GM19395 (cell line): ENCODE data around the gene RTN4RL2.

ENCODE experiments used
- ATAC-seq: cut with Tn5 transposase; IDR thresholded peaks from one replicate; pipeline ENCODE4 v1.9.1; 2021; ENCODE audit warnings: mild to moderate bottlenecking, moderate library complexity; ENCODE audit not compliant: unreplicated experiment

Gene RTN4RL2

DNA sequence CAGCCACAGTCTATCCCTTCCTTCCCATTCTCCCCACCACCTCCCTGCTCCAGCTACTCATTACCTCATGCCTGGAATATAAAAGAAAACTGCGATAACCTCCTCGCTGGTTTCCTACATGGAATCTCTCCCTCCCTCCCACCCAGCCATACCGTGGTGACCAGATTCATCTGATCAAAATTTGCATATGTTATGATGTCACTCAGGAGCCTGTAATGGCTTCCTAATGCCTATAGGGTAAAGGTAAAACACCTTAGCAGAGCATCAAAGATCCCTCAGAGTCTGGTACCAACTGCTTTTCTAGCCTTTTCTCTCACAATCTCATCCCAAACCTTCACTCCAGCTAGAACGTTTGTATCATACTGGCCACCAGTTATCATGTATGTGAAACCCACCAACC lies 19.6 kb downstream of the RTN4RL2 start:
- ATAC-seq, result no peak

DNA sequence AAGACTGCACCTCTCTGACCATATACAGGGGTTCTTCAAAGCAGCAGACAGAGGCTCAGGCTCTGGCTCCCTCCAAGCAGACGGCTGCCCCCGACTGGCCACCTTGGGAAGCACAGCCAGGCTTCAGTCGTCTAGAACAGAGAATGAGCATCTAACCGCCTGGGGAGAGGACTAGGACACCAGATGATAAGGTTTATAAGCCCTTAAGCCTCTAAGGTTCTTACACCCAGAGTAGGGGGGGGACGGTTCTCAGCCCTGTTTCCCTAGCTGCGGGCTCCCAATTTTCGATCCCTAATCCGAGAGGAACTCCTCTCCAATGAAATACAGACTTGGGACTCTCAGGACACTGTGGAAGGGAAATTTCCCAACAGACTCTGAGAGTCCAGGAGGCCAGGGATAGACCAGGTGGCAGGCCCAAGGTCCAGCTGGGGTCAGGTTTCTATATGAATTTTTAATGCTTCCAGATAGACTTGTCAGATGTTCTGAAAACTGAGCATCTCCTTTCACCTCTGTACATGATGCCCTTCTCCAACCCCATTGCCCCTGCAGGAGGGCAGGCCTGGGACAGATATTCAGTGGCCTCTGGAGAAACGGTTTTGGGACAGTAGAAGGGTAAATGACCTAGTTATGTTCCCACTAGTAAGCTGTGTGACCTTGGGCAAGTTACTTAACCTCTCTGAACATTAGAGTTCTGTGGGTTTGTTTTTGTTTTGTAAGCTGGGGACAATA lies 20.2 kb downstream of the RTN4RL2 start:
- peak; percentile 37 for ATAC-seq

DNA sequence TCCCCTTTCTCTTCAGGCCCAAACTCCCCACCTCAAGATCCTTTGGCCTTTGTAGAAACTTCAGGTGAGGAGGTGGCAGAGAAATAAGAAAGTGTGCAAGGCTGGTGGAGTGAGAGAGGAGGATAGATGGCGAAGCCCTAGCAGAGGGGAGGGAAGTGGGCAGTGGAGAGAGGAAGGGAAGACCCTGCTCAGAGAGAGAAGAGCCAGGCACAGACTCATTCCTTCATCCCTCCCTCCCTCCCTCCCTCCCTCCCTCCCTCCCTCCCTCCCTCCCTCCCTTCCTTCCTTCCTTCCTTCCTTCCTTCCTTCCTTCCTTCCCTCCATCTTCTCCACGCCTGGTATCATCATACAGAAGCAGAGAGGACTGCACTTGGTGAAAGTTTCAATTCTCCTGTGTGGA lies 21.0 kb downstream of the RTN4RL2 start:
- ATAC-seq, result no peak

DNA sequence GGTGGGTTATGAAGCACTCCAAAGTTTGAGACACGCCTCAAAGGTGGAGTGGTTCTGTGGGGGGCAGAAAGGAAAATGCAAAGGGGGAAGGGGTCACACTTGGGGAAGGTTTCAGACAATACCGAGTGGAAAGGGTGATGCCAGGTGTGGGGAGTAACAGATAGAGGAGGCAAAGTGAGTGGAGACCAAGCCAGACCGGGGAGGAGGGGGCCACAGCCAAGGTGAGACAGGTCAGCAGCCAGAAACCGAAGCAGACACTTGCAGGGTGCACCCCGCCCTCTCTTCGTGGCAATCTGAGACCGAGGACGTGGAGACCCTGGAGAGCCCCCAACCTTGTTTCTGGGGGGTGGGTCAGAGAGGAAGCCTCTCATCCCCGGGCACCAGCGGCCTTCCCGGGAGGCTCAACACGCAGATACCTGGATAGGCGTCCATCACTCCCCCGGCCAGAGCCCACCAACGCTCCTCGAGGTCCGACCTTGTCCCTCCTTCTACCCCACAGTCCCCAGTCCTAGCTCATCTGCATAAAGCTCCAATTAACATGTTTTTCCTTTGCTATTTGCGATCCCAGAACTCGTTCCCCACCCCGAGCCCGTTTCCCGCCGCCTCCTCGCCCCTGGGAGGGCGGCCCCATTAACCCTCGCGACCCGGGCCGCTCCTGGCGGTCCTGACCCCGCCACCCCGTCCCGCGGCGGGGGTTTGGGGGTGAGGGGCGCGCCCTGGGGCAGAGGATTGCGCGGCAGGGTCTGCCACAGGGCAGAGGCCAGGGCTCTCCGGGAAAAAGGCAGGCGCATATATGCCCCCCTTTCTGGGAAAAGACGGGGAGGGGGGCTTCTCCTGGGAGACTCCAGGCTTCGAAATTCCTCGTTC lies 21.8 kb downstream of the RTN4RL2 start:
- ATAC-seq, result no peak

DNA sequence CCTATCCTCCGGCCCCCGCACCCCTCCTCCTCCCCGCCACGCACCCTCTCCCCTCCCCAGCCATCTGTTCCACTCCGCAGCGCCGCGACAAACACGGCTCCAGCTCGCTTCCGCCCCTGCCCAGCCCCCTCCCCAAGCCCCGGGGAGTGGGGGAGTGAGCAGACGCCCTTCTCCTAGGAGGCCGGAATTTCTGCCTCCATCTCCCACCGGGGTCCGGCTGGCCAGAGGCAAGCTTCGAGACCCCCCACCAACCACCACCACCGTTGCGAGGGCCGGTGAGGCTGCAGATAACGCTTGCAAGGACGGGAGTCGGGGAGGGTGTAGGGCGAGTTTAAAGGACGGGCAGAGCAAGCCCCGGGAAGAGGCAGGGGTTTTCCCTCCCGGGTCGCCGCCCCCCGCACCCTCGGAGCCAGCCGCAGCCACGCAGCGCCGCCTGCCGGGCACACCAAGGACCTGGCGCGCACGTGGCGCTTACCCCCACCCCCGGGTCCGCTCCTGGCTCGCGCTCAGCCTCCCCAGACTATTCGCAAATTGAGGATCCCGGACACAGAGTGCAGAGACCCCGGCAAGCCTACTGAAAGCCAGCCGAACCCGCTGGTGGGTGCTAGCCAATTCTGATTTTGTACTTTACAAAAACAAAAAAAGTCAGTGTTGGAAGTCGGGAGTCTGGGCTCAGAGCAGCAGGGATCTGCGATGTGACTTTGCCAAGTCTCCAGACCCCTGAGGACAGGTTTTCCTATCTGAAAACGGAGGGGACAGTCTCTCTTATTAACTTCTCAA lies 22.6 kb downstream of the RTN4RL2 start:
- no peak for ATAC-seq

DNA sequence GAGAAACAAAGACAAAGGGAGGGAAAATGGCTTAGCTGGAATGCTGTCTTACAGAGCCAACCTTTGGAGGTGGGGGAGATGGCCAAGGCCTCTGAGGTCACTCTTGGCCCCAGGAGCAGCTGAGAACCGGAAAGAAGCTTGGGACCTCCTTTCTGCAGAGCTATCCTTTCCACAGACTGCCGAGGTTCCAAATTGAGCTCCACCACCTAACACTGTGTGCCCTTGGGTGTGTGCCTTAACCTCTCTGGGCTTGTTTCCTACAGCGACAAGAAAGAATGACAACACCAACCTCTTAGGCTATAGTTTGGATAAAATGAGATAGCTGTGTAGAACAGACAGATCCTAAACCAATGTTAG lies 23.2 kb downstream of the RTN4RL2 start:
- no peak for ATAC-seq

DNA sequence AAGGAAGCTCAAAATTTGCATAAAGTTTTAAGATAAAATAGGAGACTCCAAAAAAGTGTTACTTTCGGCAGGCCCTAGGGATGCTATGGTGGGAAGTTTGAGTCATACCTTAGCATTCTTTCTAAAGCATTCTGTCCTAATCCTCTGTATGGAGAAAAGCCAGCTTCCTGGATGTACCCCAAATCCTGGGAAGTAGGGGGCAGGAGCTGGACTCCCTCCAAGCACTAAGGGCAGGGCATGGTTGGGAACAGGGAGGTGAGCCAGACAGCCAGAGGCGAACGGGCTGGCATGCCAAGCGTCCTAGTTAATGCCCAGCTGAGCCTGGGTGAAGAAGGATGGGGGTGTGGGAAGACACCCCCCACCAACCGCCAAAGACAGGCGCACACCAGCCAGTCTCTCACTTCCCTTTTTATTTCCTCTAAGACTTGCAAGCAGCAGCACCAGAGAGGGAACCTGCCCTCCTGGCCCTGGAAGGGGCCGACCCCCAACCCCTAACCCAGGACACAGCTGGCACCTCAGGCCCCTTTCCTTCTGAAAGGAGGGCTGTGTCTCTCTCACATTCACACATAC lies 23.9 kb downstream of the RTN4RL2 start:
- peak; percentile 64 for ATAC-seq

DNA sequence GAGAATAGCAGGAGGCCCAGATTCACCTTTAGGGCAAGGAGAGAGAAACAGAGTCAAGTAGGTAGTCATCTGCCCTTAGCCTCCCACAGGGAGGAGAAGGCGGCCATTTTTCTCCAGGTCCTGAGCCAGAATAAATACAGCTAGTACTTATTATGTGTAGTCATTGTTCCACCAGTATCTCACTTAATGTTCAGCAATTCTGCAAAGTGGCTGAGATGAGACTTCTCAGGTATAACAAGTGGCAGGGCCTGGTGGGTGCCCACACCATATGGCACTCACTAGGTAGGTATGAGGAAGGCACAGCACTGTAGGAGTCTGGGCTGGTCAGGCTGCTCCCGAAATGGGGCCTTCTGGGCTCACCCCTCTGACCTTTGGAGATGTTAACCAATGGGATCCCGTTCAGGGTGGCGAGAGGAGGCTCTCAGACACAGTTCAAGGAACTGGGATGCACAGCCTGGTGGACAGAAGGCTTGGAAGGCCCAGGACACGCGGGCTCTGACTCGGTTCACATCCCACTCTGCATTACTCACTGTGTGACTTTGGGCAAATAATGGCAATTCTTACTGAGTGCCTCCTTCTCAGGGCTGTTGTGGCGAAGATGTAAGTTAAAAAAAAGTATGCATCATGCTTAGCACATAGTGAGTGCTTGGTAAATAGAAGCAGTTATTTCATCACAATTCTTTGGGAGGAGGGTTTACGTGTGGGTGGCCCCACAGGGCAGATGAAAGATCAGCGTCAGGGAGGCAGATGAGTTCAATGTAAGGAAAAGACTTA lies 25.1 kb downstream of the RTN4RL2 start:
- no peak for ATAC-seq

DNA sequence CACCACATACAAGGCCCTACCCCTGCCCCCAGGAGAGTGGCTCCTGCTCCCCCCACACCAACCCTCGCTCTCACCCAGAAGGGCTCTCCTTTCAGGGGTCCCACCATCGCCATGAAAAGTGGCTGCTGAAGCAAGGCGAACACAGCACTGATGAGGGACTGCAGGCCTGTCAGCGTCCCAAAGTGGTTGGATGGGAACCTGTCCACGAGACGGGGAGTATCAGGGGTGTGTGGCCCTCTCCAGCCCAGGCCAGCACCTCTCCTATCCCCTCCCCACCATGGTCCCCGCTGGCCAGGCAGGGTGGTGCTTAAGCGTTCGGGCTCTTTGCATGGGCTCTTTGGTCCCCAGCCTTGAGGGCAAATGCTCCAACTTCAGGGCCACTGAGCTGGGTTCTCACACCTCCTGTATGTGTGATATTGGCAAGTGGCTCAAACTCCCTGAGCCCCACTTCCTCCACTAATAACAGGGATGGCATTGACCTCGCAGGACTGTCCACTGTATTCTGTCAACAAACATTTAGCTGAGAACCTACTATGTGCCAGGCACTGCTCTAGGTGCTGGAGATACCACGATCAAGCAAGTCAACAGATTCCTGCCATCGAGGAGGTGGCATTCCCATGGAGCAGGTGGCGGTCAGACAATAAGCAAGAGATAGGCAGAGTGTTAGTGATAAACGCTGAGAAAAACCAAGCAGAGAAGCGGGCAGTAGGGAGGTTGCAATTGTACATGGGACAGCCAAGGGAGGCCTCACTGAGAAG lies 26.9 kb downstream of the RTN4RL2 start:
- ATAC-seq, result no peak

DNA sequence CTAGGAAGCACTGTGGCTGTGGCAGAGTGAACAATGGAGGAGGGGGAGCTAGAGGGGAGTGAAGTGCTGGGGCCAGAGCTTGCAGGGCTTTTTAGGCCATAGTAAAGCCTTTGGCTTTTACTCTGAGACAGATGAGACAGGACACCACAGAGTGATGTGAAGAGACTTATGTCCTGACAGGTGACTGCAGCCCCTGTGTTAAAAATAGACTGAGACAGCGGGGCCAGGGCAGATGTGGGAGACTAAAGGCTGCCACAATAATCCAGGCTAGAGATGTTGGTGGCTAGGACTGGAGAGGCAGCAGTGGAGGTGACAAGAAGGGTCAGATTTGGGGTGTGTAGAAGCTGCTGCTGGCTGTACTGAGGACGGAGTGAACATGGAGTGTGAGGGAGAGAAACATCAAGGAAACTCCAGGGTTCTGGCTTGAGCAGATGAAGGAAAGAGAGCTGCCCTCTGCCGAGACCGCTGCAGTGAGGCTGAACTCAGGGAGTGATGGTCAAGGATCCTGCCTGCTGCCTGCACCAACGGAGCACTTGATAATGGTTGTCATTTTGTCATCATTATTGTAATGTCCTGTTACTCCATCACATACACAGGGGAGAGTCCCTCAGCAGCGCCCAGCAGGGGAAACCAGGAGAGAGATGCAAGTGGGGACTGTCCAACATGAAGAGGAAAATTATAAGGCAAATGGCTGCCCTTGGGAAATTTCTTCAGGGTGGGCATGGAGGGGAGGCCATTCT lies 27.8 kb downstream of the RTN4RL2 start:
- ATAC-seq, result no peak

DNA sequence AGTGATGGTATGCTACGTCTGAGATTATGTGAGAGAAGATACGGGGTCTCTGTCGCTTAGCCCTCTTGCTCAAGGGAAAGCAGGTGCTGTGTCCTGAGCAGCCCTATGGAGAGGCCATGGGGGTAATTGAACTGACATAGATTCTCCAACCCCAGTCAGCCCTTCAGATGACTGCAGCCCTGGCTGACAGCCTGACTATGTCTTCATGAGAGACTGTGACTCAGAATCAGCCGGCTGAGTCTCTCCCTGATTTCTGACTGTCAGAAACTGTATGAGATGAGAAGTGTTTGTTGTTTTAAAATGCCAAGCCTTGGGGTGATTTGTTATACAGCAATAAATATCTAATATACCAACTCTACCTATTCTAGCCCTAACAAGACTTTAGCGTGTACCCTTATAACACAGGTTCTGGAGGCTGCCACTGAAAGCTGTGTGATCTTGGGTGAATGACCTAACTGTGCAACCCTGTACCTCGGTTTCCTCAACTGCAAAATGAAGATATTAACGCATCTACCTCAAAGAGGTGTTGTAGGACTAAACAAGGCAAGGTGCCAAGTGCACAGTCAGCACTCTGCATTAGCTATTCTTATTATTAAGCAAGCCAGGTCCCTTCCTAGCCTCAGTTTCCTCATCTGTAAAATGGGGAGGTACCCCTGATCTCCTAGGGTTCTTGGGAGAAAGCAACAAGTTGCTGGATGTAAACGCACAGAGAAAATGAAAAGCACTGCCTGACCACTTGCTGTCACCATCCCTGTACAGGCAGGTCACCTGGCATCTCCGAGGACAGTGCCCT lies 30.3 kb downstream of the RTN4RL2 start:
- ATAC-seq, result no peak

DNA sequence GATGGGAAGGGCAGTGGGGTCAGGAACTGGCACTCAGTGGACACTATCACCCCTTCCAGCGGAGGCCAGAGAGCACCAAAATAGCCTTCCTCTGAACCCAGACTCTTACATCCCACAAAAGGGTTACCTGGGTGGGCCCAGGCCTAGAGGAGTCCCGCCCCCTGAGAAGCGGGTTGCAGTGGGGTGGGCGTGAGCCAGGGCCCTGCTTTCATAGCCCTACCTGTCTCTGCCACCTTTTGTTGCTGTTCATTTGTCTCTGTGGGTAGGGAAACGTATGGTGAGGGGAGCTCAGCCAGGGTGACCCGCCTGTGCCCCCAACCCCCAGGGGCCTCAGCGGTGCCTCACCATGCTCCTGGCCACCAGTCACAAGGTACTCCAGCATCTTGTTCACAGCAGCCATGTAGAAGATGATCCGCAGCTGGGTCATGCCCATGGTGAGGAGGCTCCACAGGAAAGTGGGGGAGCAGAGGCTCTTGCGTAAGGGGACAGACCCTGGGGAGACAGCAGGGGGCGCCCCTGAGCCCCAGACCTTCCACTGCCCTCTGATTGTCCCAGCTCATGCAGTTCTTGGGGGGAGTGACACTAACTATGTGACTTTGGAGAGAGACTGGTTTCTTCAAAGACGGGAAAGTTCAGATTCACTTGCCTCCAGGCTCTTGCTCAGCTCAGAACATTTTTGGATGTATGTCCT lies 31.2 kb downstream of the RTN4RL2 start:
- ATAC-seq, result no peak

DNA sequence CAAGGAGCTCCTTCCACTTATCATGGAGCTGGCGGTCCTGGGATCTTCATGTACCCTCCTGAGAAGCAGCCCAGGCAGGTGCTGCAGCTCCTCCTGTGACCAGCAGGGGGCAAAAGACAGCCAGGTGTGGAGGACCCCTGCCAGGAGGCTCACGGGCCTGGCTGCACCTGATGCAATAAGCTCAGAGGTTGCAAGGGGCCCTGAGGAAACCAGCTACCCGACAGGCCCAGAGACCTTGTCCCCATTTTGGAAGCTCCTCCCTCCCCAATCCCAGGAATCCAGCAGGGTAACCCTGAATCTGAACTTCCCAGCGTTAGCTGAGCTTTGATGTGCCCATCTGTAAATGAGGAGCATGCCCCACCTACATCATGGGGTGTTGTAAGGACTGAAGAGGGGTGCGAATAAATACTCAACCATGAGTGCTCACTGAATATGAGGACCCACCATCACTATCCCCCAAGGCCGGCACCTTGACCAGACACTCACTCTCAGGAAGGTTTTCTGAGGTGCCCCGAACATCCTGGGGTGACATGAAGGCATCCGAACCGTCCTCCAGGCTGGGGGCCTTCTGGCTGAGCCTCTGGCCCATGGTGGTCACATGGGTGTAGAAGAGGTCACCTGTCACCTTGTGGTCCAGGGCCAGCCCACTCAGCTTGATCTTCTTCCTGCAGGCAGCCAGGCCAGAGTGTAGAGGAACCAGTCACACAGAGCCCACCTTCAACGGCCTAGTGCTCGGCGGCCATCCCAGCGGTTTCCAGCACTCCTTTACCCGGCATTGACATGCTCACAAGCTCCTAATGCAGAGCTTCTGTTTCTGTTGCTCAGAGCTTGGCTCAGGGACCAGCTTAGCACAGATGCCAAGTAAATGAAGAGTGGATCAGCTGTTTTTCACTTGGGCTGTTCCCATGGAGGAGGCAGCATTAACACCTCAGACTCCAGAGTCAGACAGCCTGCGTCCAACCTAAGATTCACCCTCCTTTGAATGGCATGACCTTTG lies 33.5 kb downstream of the RTN4RL2 start:
- peak; percentile 86 for ATAC-seq

DNA sequence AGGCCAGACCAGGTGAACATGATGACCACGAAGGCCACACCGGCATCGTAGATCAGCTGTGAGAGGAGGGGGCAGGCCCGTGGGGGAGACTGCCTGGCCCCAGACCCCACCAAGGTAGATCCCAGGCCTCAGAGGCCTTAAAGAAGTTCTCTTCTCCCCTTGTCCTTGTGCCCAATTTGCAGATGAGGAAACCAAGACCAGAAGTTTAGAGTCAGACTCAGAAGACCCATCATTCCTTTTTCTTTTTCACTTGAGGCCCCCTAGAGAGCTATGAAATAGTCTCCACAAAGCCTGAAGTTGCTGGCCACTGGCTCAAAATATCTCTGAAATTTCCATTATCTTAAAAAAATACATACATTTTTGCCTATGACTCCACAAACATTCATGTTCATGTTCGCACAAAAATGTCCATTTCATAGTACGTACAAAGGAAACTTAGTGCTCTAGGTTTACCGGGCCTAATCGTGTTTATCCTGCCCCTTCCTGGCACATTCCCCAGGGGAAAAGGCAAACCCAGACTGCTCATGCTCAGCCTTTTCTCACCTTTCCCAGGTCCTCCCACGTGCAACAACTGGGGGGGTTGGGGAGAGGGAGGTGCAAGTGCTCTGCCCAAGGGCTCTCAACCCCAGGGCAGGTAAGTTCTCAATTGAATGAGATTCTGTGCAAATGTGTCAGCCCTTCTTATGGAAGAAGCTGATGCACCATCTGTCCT lies 35.9 kb downstream of the RTN4RL2 start:
- ATAC-seq, result no peak

DNA sequence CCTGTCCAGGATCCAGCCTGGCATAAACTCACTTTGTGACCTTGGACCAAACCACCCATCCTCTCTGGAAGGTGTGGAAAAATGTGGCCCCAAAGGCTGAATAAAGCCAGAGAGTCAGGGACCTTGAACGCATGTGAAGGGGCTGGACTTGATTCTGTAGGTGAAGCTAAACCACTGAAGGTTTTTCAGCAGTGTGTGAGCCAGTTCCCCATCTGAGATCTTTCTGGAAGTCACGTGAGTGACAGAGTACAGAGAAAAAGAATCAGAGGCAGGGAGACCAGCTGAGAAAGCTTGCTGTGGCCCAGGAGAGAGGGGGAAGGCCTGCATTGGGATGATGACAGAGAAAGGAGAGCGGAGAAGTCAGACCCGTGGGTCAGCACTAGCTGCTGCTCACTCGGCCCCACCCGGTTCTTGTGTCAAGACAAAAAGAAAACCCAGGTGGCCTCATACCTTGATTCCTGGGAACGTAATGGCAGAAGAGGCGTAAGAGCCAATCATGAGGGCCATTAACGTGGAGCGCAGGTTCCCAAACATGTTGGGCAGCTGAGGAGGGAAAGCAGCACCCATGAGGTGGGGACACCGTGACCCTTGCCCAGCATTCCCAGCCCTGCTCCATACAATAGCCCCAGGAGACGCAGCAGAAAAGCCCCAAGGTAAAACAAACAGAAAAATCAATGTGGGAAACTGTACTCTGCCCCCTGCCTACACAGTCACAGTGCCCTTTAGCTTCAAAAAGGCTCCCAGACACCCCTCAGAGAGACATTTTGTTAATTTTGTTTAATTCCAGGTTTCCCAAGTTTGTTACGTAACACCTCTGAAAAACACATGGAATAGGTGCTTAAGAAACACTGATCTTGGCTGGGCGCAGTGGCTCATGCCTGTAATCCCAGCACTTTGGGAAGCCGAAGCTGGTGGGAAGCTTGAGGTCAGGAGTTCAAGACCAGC lies 37.2 kb downstream of the RTN4RL2 start:
- ATAC-seq, result no peak
